ENCODE measurements around the gene TTC17. TPM values are rescaled to one million over a fixed set of nuclear protein-coding genes. Genes with fewer than 3 reads are reported as not detected.

The TTC17 gene
- total and polyA plus RNA-seq, 9 donors, result 47.0 to 119 (median 83.0) TPM

GRCh38 chr11:43508511-43508918 is 149.8 kb downstream of the TTC17 start:
- intact Hi-C loops (cut with DNase I), result loop anchor here (5.0 to 10.0 kb wide), 3 partner anchors 56 to 296 kb away; no protein-coding TSS in a partner anchor
- DNase-seq, result no peak
- 26 to 37% (median 30%) methylated on average over 3 of the region's 3 CpGs for whole genome bisulfite sequencing, 3 donors
- TF ChIP-seq EP300 (IDR thresholded peaks at IDR 0.05) (no peak), POLR2A (IDR thresholded peaks at IDR 0.05) (no peak), CTCF (IDR thresholded peaks at IDR 0.05) (no peak)
- Histone ChIP-seq H3K36me3 (no peaks in the 10 kb centered on the region), H3K9me3 (no peaks in the 10 kb centered on the region), H3K4me1 (ENCODE audit: insufficient read depth) (no peaks in the 10 kb centered on the region), H3K4me3 (no peak overlapping the region), H3K27ac (no peak overlapping the region), H3K27me3 (no peaks in the 10 kb centered on the region)

GRCh38 chr11:43511959-43512358 is 153.2 kb downstream of the TTC17 start:
- H3K4me1 ChIP-seq (ENCODE audit: insufficient read depth), result no peaks in the 10 kb centered on the region
- no peak for DNase-seq
- TF ChIP-seq POLR2A (IDR thresholded peaks at IDR 0.05) (no peak), CTCF (IDR thresholded peaks at IDR 0.05) (no peak), EP300 (IDR thresholded peaks at IDR 0.05) (no peak)
- no peaks in the 10 kb centered on the region for H3K36me3 ChIP-seq
- H3K9me3 ChIP-seq, result no peaks in the 10 kb centered on the region
- no peaks in the 10 kb centered on the region for H3K27me3 ChIP-seq
- no peak overlapping the region for H3K4me3 ChIP-seq
- intact Hi-C loops (cut with DNase I), result no loop called here
- H3K27ac ChIP-seq, result no peak overlapping the region
- 82 to 85% (median 83%) methylated on average over 6 of the region's 6 CpGs for whole genome bisulfite sequencing, 3 donors

GRCh38 chr11:43515090-43515489 is 156.4 kb downstream of the TTC17 start:
- no peak overlapping the region for H3K27ac ChIP-seq
- H3K4me1 ChIP-seq (ENCODE audit: insufficient read depth), result no peaks in the 10 kb centered on the region
- 67 to 72% (median 69%) methylated on average over 6 of the region's 6 CpGs for WGBS, 3 donors
- no peak for DNase-seq
- H3K9me3 ChIP-seq, result no peaks in the 10 kb centered on the region
- intact Hi-C loops (cut with DNase I), result no loop called here
- H3K36me3 ChIP-seq, result no peaks in the 10 kb centered on the region
- no peak overlapping the region for H3K4me3 ChIP-seq
- TF ChIP-seq POLR2A (IDR thresholded peaks at IDR 0.05) (no peak), CTCF (IDR thresholded peaks at IDR 0.05) (no peak), EP300 (IDR thresholded peaks at IDR 0.05) (no peak)
- H3K27me3 ChIP-seq, result no peaks in the 10 kb centered on the region

- no peak for DNase-seq
- H3K27ac ChIP-seq, result no peak overlapping the region
- no peaks in the 10 kb centered on the region for H3K36me3 ChIP-seq
- intact Hi-C loops (cut with DNase I), result no loop called here
- 15 to 22% (median 21%) methylated on average over 8 of the region's 8 CpGs for WGBS, 3 donors
- H3K4me1 ChIP-seq (ENCODE audit: insufficient read depth), result no peaks in the 10 kb centered on the region
- no peaks in the 10 kb centered on the region for H3K9me3 ChIP-seq
- H3K4me3 ChIP-seq, result no peak overlapping the region
- H3K27me3 ChIP-seq, result no peaks in the 10 kb centered on the region
- TF ChIP-seq CTCF (IDR thresholded peaks at IDR 0.05) (no peak), EP300 (IDR thresholded peaks at IDR 0.05) (no peak), POLR2A (IDR thresholded peaks at IDR 0.05) (no peak)
Observed at GRCh38 chr11:43516316-43516850, 157.7 kb downstream of the TTC17 start.

All from ovary (tissue), 9 donors.